Stomach smooth muscle (tissue), 2 donors: Measurements from ENCODE around the gene AVL9.
"Not testable (repeated sequence)": the region's sequence is repeated elsewhere in the genome, so short reads cannot be mapped to it uniquely, and the experiment has no call there.

Experiments used
- H3K27ac ChIP-seq: one replicate; pipeline ENCODE4 v1.7.0; 2013; ENCODE audit warnings: mild to moderate bottlenecking, low read length, inconsistent platforms
- H3K27me3 ChIP-seq, 2 donors: one replicate each; pipeline ENCODE4 v1.7.0; 2013; ENCODE audit warnings: low read length in 2 of 2; ENCODE audit not compliant: insufficient read depth in 2 of 2, control insufficient read depth in 1 of 2
- H3K36me3 ChIP-seq, 2 donors: one replicate each; pipeline ENCODE4 v1.7.0; 2013; ENCODE audit warnings: low read length in 2 of 2; ENCODE audit not compliant: control insufficient read depth in 2 of 2, insufficient read depth in 2 of 2
- H3K4me1 ChIP-seq: one replicate; pipeline ENCODE4 v1.7.0; 2013; ENCODE audit warnings: low read length; ENCODE audit not compliant: control insufficient read depth, insufficient read depth
- H3K4me3 ChIP-seq, 2 donors: one replicate each; pipeline ENCODE4 v1.7.0; 2013; ENCODE audit warnings: low read length in 2 of 2
- H3K9ac ChIP-seq, 2 donors: one replicate each; pipeline ENCODE4 v1.7.0; 2013; ENCODE audit warnings: low read length in 2 of 2, mild to moderate bottlenecking in 1 of 2
- H3K9me3 ChIP-seq, 2 donors: one replicate each; pipeline ENCODE4 v1.7.0; 2013; ENCODE audit warnings: low read length in 2 of 2; ENCODE audit not compliant: control insufficient read depth in 2 of 2
- donor health status: healthy.
- donor health status: Pancreatic carcinoma.

Gene AVL9

GRCh38 chr7:32587411-32587948, 92.2 kb downstream of the AVL9 start:
- Histone ChIP-seq H3K9me3 (no peaks in the 10 kb centered on the region), H3K27me3 (no peaks in the 10 kb centered on the region), H3K36me3 (peaks cover 27 to 31% of the 10 kb centered on the region in 2 donors), H3K9ac (no peak overlapping the region), H3K4me3 (no peak overlapping the region), H3K27ac (no peak overlapping the region), H3K4me1 (peaks cover 7% of the 10 kb centered on the region)

- peaks cover 21 to 23% of the 10 kb centered on the region in 2 donors for H3K36me3 ChIP-seq
- no peaks in the 10 kb centered on the region for H3K27me3 ChIP-seq
- no peak overlapping the region for H3K27ac ChIP-seq
- H3K4me1 ChIP-seq = peaks cover 7% of the 10 kb centered on the region
- H3K9ac ChIP-seq = no peak overlapping the region
- no peaks in the 10 kb centered on the region for H3K9me3 ChIP-seq
- no peak overlapping the region for H3K4me3 ChIP-seq
Measured at GRCh38 chr7:32588657-32589056, 93.4 kb downstream of the AVL9 start.

GRCh38 chr7:32591938-32592337, 96.6 kb downstream of the AVL9 start:
- no peaks in the 10 kb centered on the region for H3K9me3 ChIP-seq
- no peak overlapping the region for H3K4me3 ChIP-seq
- peaks cover 8% of the 10 kb centered on the region in 2 donors for H3K36me3 ChIP-seq
- H3K9ac ChIP-seq = no peak overlapping the region
- no peak overlapping the region for H3K27ac ChIP-seq
- peaks cover 7% of the 10 kb centered on the region for H3K4me1 ChIP-seq
- H3K27me3 ChIP-seq = no peaks in the 10 kb centered on the region

- no peaks in the 10 kb centered on the region for H3K9me3 ChIP-seq
- no peaks in the 10 kb centered on the region for H3K4me1 ChIP-seq
- H3K9ac ChIP-seq = no peak overlapping the region
- H3K36me3 ChIP-seq = peaks cover 8 to 10% of the 10 kb centered on the region in 2 donors
- H3K4me3 ChIP-seq = no peak overlapping the region
- no peaks in the 10 kb centered on the region for H3K27me3 ChIP-seq
- no peak overlapping the region for H3K27ac ChIP-seq
Measured at GRCh38 chr7:32592701-32593100, 97.4 kb downstream of the AVL9 start.

GRCh38 chr7:32594965-32595490, 99.7 kb downstream of the AVL9 start:
- Histone ChIP-seq H3K9me3 (no peaks in the 10 kb centered on the region), H3K9ac (no peak overlapping the region), H3K36me3 (peaks cover 0 to 4% of the 10 kb centered on the region in 2 donors), H3K4me1 (no peaks in the 10 kb centered on the region), H3K4me3 (no peak overlapping the region), H3K27me3 (no peaks in the 10 kb centered on the region), H3K27ac (no peak overlapping the region)

- not testable (repeated sequence) for H3K4me1 ChIP-seq, H3K9me3 ChIP-seq, H3K36me3 ChIP-seq, H3K27me3 ChIP-seq, H3K27ac ChIP-seq, H3K4me3 ChIP-seq, H3K9ac ChIP-seq
Measured at GRCh38 chr7:32601196-32601595, 105.9 kb downstream of the AVL9 start.

- no peak overlapping the region for H3K4me3 ChIP-seq
- peaks cover 0 to 3% of the 10 kb centered on the region in 2 donors for H3K9me3 ChIP-seq
- H3K27ac ChIP-seq = no peak overlapping the region
- H3K4me1 ChIP-seq = no peaks in the 10 kb centered on the region
- H3K27me3 ChIP-seq = no peaks in the 10 kb centered on the region
- no peak overlapping the region for H3K9ac ChIP-seq
- H3K36me3 ChIP-seq = peaks cover 0 to 2% of the 10 kb centered on the region in 2 donors
Measured at GRCh38 chr7:32602470-32602869, 107.2 kb downstream of the AVL9 start.

- H3K9ac ChIP-seq = not testable (repeated sequence)
Measured at GRCh38 chr7:32603492-32603891, 108.2 kb downstream of the AVL9 start.

GRCh38 chr7:32604047-32604446, 108.8 kb downstream of the AVL9 start:
- not testable (repeated sequence) for H3K4me3 ChIP-seq, H3K9ac ChIP-seq, H3K4me1 ChIP-seq, H3K27me3 ChIP-seq, H3K27ac ChIP-seq, H3K9me3 ChIP-seq, H3K36me3 ChIP-seq

More at GRCh38 chr7:32603492-32603891, 108.2 kb downstream of the AVL9 start:
- not testable (repeated sequence) for H3K4me1 ChIP-seq, H3K9me3 ChIP-seq, H3K4me3 ChIP-seq, H3K27ac ChIP-seq, H3K36me3 ChIP-seq, H3K27me3 ChIP-seq

- no peak overlapping the region for H3K4me3 ChIP-seq
- no peaks in the 10 kb centered on the region for H3K36me3 ChIP-seq
- peaks cover 0 to 3% of the 10 kb centered on the region in 2 donors for H3K9me3 ChIP-seq
- H3K4me1 ChIP-seq = no peaks in the 10 kb centered on the region
- H3K9ac ChIP-seq = no peak overlapping the region
- H3K27me3 ChIP-seq = no peaks in the 10 kb centered on the region
- no peak overlapping the region for H3K27ac ChIP-seq
Measured at GRCh38 chr7:32605032-32605431, 109.7 kb downstream of the AVL9 start.

GRCh38 chr7:32609463-32609862, 114.2 kb downstream of the AVL9 start:
- Histone ChIP-seq H3K27me3 (no peaks in the 10 kb centered on the region), H3K36me3 (no peaks in the 10 kb centered on the region), H3K9me3 (peaks cover 0 to 3% of the 10 kb centered on the region in 2 donors), H3K27ac (no peak overlapping the region), H3K9ac (no peak overlapping the region), H3K4me1 (no peaks in the 10 kb centered on the region), H3K4me3 (no peak overlapping the region)
